Keratinocyte (primary cell): ENCODE results near the gene TRPM2.

Experiments
- EZH2 ChIP-seq: IDR thresholded peaks from one replicate; pipeline ENCODE4 v1.6.1; 2012; ENCODE audit warnings: inconsistent platforms, mild to moderate bottlenecking, low read length, moderate library complexity
- TF ChIP-seq, protein P1 (sequence below), 3 experiments: IDR thresholded peaks in 1 of 3; conservative IDR thresholded peaks in 1 of 3; optimal IDR thresholded peaks in 1 of 3; 2 replicates in 2 of 3; 3 replicates in 1 of 3; pipeline versions ENCODE3 to v1.5.1; 2011; ENCODE audit warnings: low read length in 3 of 3, mild to moderate bottlenecking in 3 of 3, moderate library complexity in 2 of 3, control low read depth in 1 of 3, inconsistent platforms in 1 of 3; ENCODE audit not compliant: insufficient read depth in 2 of 3; ENCODE audit errors: extremely low read depth in 1 of 3

DNA sequence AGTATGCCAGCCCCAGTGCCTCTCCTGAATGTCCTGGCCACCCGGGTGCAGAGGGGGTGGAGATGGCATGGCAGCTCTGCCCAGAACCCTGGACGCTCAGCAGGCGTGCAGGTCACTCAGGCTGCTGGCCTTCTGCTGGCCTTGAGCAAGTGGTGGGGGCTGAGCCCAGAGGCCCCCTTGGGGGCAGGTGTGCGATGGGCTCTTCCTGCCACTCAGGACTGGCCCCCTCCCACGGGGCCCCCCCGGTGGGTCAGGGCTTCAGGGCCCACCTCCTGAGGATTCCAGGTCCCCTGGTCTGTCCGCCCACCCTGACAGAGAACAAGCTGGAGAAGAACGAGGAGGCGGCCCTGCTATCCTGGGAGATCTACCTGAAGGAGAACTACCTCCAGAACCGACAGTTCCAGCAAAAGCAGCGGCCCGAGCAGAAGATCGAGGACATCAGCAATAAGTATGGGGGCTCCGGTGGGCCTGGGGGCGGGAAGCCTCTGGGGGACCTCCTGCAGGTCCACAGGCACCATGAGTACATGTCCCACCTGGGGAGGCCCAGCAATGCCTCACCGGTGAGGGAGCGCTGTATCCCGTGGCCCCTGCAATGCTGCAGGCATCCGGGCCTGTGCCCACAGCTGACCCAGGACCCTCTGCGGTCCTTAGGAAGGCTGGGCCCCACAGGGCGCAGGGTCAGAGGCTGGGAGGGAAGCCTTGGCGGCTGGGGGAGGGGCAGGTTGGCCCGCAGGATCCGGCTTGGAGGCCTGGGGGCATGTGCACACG lies 64.9 kb downstream of the TRPM2 start:
- TF ChIP-seq, protein P1, sequence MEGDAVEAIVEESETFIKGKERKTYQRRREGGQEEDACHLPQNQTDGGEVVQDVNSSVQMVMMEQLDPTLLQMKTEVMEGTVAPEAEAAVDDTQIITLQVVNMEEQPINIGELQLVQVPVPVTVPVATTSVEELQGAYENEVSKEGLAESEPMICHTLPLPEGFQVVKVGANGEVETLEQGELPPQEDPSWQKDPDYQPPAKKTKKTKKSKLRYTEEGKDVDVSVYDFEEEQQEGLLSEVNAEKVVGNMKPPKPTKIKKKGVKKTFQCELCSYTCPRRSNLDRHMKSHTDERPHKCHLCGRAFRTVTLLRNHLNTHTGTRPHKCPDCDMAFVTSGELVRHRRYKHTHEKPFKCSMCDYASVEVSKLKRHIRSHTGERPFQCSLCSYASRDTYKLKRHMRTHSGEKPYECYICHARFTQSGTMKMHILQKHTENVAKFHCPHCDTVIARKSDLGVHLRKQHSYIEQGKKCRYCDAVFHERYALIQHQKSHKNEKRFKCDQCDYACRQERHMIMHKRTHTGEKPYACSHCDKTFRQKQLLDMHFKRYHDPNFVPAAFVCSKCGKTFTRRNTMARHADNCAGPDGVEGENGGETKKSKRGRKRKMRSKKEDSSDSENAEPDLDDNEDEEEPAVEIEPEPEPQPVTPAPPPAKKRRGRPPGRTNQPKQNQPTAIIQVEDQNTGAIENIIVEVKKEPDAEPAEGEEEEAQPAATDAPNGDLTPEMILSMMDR (optimal IDR thresholded peaks at IDR 0.05 in 1 of 3, IDR thresholded peaks at IDR 0.05 in 1 of 3, conservative IDR thresholded peaks at IDR 0.05 in 1 of 3; ENCODE audit: extremely low read depth in 1 of 3, insufficient read depth in 2 of 3, low read length in 3 of 3): no peak
- TF ChIP-seq EZH2: no peak
